ENCODE data around the gene ATOH1.

DNA sequence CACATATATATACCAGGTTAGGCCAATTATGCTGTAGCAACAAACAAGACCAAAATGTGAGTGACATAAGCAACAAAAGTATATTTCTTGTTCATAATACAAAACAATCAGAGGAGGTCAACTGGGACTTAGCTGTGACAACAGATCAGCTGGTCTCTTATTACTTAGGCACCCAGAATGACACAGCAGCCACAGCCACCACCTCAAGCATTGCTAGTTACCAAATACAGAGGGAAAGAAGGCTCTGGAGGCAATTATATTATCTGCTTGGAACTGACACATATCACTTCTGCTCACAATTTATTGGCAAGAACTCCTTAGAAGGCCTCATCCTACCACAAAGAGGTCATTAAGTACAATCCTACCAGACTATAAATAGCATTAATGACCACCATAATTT, 15.2 kb downstream of the ATOH1 start:
- TF ChIP-seq, protein P1, sequence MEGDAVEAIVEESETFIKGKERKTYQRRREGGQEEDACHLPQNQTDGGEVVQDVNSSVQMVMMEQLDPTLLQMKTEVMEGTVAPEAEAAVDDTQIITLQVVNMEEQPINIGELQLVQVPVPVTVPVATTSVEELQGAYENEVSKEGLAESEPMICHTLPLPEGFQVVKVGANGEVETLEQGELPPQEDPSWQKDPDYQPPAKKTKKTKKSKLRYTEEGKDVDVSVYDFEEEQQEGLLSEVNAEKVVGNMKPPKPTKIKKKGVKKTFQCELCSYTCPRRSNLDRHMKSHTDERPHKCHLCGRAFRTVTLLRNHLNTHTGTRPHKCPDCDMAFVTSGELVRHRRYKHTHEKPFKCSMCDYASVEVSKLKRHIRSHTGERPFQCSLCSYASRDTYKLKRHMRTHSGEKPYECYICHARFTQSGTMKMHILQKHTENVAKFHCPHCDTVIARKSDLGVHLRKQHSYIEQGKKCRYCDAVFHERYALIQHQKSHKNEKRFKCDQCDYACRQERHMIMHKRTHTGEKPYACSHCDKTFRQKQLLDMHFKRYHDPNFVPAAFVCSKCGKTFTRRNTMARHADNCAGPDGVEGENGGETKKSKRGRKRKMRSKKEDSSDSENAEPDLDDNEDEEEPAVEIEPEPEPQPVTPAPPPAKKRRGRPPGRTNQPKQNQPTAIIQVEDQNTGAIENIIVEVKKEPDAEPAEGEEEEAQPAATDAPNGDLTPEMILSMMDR (conservative IDR thresholded peaks at IDR 0.05; ENCODE audit: low read length): no peak
- TF ChIP-seq EZH2phosphoT487 (IDR thresholded peaks at IDR 0.05; ENCODE audit: borderline replicate concordance, low read depth, low read length): no peak
